ENCODE results near the gene CNBP.

GRCh38 chr3:129164500-129164899 lies 19.2 kb downstream of the CNBP start:
- no peak for TF ChIP-seq CTCF (IDR thresholded peaks at IDR 0.05 in 4 of 5, conservative IDR thresholded peaks at IDR 0.05 in 1 of 5)
- no peak for TF ChIP-seq POLR2A (IDR thresholded peaks at IDR 0.05)
